ENCODE data around the gene FAM200A. TPM values are rescaled to one million over a fixed set of nuclear protein-coding genes. Genes with fewer than 3 reads are reported as not detected.

The FAM200A gene
- total and polyA plus RNA-seq, 2 of the 13 experiments (the other 11 are each of a cell fraction or from before 2014, with no cell fraction given) = 4.7 to 6.3 TPM

DNA sequence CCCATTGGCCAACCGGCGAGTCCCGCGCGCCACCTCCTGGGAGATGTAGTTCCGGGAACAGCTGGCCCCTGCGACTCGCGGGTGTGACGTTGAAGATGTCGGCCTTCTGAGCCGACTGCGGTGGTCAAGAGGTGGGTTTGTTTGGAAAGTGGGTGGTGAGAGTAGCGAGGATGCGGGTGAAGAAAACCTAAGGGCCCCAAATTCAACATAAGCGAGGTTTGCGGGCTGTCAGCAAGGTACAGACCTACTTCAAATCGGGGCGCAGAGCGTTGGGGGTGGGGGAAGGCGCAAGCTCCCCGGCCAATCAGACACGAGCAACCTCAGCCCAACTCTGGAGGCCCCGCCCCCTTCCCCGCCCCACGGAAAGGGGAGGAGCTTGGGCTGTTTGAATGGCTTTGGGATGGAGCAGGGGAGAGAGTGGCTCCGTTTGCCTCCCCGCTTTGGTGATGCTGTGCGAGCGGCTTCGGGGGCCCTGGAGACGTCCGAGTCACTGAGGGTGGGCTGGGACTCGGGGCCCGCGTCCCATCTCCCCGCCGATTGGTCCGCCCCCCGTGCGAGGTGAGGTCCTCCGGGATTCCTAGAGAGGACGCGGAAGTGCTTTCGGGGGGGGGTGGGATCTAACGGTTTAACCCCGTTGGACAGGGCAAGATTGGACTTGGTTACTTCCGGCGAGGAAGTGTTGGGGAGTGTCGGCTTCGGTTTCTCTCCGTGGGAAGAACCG lies 47.2 kb downstream of the FAM200A start, which contains the start of gene ZKSCAN5 (continued):
- TF ChIP-seq, protein P1, sequence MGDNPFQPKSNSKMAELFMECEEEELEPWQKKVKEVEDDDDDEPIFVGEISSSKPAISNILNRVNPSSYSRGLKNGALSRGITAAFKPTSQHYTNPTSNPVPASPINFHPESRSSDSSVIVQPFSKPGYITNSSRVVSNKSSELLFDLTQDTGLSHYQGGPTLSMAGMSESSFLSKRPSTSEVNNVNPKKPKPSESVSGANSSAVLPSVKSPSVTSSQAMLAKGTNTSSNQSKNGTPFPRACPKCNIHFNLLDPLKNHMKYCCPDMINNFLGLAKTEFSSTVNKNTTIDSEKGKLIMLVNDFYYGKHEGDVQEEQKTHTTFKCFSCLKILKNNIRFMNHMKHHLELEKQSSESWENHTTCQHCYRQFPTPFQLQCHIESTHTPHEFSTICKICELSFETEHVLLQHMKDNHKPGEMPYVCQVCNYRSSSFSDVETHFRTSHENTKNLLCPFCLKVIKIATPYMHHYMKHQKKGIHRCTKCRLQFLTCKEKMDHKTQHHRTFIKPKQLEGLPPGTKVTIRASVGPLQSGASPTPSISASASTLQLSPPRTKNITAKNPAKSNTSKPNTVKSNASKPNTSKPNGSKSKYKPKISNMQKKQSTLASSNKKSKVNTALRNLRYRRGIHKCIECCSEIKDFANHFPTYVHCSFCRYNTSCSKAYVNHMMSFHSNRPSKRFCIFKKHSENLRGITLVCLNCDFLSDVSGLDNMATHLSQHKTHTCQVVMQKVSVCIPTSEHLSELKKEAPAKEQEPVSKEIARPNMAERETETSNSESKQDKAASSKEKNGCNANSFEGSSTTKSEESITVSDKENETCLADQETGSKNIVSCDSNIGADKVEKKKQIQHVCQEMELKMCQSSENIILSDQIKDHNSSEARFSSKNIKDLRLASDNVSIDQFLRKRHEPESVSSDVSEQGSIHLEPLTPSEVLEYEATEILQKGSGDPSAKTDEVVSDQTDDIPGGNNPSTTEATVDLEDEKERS (CRISPR knock-in tag; IDR thresholded peaks at IDR 0.05) = peak; percentile 74; the same call in 1 of the 2 replicates
- TF ChIP-seq RAD21 (CRISPR knock-in tag; IDR thresholded peaks at IDR 0.05) (no peak), DNMT3B (CRISPR knock-in tag; conservative IDR thresholded peaks at IDR 0.05) (peak; percentile 30; the same call in 1 of the 2 replicates), ZNF563 (CRISPR knock-in tag; IDR thresholded peaks at IDR 0.05) (peak; percentile 38; the same call in 1 of the 2 replicates), SSRP1 (CRISPR knock-in tag; IDR thresholded peaks at IDR 0.05) (no peak), ELF1 (CRISPR knock-in tag; IDR thresholded peaks at IDR 0.05) (peak; percentile 93), ZNF557 (CRISPR knock-in tag; IDR thresholded peaks at IDR 0.05) (no peak), LCORL (IDR thresholded peaks at IDR 0.05) (no peak), LCORL (CRISPR knock-in tag; IDR thresholded peaks at IDR 0.05) (0 out of 2 replicates have a peak, but pooled peaks have one; percentile 31), ZSCAN25 (CRISPR knock-in tag; IDR thresholded peaks at IDR 0.05) (peak; percentile 54; the same call in 1 of the 2 replicates), CAMTA2 (CRISPR knock-in tag; IDR thresholded peaks at IDR 0.05; ENCODE audit: borderline replicate concordance) (no peak), ZFP36L2 (CRISPR knock-in tag; IDR thresholded peaks at IDR 0.05) (no peak), MIER3 (CRISPR knock-in tag; IDR thresholded peaks at IDR 0.05; ENCODE audit: borderline replicate concordance) (peak; percentile 20; the same call in 1 of the 2 replicates), ZSCAN20 (CRISPR knock-in tag; IDR thresholded peaks at IDR 0.05; ENCODE audit: borderline replicate concordance) (no peak), CCAR2 (optimal IDR thresholded peaks at IDR 0.05; ENCODE audit: low read depth, low read length) (no peak), ZNF543 (CRISPR knock-in tag; IDR thresholded peaks at IDR 0.05) (peak; percentile 32; the same call in 1 of the 2 replicates), ERF (CRISPR knock-in tag; IDR thresholded peaks at IDR 0.05) (no peak), CREB1 (IDR thresholded peaks at IDR 0.05) (peak; percentile 85), CREB1 (CRISPR knock-in tag; IDR thresholded peaks at IDR 0.05) (peak; percentile 91), XRCC5 (optimal IDR thresholded peaks at IDR 0.05; ENCODE audit: low read length) (no peak), GTF3A (CRISPR knock-in tag; conservative IDR thresholded peaks at IDR 0.05) (no peak), ZIK1 (CRISPR knock-in tag; IDR thresholded peaks at IDR 0.05; ENCODE audit: borderline replicate concordance, low read depth) (no peak)
- TF ChIP-seq, protein P2, sequence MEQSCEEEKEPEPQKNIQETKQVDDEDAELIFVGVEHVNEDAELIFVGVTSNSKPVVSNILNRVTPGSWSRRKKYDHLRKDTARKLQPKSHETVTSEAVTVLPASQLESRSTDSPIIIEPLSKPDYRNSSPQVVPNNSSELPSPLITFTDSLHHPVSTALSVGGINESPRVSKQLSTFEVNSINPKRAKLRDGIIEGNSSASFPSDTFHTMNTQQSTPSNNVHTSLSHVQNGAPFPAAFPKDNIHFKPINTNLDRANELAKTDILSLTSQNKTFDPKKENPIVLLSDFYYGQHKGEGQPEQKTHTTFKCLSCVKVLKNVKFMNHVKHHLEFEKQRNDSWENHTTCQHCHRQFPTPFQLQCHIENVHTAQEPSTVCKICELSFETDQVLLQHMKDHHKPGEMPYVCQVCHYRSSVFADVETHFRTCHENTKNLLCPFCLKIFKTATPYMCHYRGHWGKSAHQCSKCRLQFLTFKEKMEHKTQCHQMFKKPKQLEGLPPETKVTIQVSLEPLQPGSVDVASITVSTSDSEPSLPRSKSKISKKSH (CRISPR knock-in tag; IDR thresholded peaks at IDR 0.05; ENCODE audit: borderline replicate concordance) = no peak; the same call in 1 of the 2 replicates
- TF ChIP-seq, protein P3, sequence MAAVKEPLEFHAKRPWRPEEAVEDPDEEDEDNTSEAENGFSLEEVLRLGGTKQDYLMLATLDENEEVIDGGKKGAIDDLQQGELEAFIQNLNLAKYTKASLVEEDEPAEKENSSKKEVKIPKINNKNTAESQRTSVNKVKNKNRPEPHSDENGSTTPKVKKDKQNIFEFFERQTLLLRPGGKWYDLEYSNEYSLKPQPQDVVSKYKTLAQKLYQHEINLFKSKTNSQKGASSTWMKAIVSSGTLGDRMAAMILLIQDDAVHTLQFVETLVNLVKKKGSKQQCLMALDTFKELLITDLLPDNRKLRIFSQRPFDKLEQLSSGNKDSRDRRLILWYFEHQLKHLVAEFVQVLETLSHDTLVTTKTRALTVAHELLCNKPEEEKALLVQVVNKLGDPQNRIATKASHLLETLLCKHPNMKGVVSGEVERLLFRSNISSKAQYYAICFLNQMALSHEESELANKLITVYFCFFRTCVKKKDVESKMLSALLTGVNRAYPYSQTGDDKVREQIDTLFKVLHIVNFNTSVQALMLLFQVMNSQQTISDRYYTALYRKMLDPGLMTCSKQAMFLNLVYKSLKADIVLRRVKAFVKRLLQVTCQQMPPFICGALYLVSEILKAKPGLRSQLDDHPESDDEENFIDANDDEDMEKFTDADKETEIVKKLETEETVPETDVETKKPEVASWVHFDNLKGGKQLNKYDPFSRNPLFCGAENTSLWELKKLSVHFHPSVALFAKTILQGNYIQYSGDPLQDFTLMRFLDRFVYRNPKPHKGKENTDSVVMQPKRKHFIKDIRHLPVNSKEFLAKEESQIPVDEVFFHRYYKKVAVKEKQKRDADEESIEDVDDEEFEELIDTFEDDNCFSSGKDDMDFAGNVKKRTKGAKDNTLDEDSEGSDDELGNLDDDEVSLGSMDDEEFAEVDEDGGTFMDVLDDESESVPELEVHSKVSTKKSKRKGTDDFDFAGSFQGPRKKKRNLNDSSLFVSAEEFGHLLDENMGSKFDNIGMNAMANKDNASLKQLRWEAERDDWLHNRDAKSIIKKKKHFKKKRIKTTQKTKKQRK (IDR thresholded peaks at IDR 0.05; ENCODE audit: low read length) = no peak

Measured in HepG2 (cell line).